Astrocyte of the hippocampus (primary cell): Measurements from ENCODE around the gene DRC7.
"Not testable (repeated sequence)": the region's sequence is repeated elsewhere in the genome, so short reads cannot be mapped to it uniquely, and the experiment has no call there.

Experiments used
- DNase-seq: peaks from one replicate; pipeline ENCODE4 v3.0.0; 2011; ENCODE audit warnings: low read depth, low spot score

Gene DRC7

DNA sequence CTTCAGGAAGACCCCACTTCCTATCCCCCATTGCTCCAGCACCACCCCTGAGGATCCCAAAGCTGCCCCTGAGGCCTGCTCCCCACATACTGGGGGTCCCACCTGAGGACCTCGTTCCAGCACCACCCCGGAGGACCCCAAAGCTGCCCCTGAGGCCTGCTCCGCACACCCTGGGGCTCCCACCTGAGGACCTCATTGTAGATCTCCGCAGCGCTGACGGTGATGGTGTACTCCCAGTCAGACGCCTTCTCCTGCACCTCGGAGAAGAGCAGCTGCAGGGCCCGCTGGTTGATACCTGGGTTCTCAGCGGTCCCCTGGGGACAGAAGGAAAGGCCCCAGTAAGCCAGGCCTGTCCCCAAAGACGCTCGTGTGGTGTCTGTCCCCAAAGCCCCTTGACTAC lies 67.4 kb downstream of the DRC7 start:
- no peak for DNase-seq

DNA sequence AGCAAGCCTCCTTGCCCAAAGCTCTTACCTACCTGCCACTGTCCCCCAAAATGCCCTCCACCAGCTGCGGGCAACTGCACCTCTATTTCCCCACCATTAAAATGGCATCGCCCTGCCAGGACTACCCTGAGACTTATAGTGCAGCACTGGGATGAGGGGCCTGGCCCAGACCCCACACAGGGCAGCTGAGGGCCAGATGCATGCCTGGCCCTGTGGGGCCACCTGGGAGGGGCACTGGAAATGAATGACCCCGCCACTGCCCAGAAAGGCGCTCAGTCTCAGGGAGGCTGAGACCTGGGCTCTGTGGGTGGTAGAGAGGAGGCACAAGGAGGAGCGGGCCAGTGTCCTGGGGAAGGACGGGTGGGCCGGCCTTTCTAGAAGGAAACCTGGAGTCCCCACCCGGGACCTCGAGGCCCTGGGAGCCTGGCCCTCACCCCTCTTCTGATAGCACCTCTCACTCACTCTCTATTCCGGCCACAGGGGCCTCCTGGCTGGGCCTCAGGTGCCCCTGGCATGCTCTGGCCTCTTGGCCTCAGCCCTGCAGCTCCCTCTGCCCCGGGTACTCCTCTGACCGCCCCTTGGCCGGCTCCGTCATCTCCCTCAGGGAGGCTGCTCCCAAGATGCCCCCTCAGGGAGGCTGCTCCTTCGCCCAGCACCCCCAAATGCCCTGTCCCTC lies 67.9 kb downstream of the DRC7 start:
- no peak for DNase-seq

DNA sequence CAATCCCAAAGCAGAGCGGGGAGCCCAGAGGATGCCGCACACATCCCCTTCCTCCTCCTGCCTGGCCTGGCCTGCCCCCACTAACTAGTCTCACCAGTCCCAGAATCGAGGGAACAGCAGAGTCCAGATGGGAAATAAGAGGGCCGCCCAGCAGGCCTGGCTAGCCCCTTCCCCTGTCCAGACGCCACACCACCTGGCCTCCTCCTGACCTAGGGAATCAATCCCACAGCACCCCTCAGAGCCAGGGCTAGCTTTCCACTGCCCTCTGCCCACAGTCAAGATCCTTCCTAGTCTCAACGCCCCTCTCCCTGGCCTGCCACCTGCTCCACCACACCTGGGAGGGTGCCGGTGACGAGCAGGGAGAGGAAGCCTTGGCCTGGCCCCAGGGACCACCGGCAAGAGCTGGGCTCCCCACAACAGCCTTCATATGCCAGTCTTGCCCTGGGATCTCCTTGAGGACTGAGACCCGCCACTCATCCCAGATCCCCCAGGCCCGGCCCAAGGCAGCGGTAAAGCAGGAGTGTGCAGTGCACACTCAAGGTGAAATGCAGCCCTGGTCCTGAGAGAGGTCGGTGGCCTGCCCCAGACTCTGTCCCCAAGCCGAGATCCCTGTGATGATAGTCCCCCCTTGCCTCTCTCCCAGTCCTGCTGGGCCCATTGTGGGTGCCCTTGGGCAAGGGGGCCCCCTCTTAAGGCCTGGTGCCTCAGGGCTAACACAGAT lies 68.8 kb downstream of the DRC7 start:
- DNase-seq = no peak

DNA sequence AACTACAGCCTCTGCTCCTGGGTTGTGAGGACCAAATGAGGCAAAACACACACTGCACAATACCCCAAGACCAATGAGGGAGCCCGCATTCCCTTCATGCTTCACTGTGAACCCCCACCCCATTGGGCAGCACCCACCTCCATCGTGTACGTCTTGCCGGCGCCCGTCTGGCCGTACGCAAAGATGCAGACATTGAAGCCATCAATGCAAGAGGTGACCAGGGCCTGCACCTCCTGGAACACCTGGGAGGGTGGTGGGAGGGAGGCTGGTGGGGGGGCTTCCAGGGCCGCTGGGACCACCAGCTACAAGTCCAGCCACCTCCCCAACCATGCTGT lies 69.4 kb downstream of the DRC7 start:
- DNase-seq = no peak

DNA sequence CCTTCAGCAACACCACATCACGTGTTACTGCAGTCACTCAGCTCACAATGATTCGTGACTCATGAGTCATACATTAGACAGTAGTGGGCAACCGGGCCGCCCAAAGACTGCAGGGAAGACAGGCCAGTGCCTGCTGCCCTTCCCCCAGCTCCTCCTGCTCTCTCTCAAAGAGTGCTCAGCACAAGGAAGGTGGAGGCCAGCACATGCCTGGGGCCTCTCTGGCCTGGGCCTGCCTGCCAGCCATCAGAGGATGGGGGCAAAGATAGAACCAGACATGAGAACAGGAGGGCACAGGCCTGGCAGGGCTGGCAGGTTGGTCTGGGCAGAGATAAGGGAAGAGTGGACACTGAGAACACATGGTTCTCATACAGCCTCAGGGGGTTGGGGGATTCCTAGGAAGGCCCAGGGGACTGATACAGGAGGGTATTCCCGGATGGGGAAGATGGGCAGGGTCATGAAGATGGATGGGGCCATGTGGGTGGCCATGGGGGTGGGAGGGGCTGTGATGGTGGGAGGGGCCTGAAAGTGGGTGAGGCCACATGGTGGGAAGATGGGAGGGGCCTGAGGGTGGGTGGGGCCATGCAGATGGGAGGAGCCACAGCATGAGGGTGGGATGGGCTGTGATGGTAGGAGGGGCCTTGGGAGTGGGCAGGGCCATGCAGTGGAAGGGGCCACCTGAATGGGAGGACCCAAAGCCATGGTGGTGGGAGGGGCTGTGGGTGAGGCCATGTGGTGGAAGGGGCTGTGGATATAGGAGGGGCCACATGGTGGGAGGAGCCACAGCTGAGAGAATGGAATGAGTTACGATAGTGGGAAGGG lies 69.9 kb downstream of the DRC7 start:
- peak; percentile 86 for DNase-seq

DNA sequence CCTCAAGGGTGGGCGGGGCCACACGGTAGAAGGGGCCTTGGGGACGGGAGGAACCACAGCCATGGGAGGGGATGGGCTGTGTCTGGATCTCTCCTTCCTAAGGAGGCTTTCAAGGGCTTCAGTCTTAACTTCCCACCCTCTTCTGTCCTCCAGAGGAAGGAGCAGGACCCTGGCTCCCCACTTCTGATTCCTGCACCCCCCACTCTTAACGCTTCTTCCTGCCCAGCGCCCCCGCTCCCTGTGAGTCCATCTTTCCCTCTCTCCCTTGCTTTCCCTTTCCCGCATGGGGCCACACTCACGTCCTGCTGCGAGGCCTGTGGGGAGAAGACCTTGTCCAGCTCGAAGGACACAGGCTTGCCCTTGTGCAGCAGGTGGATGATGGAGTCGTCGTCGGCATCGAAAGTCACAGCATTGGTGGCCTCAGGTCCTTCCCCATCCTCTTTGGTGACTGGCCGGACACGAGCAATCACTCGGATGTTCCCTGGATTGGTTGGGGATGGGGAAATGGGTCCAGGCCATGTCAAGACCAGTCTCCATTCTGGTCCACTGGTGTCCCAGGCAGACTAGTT lies 70.6 kb downstream of the DRC7 start:
- DNase-seq = no peak

DNA sequence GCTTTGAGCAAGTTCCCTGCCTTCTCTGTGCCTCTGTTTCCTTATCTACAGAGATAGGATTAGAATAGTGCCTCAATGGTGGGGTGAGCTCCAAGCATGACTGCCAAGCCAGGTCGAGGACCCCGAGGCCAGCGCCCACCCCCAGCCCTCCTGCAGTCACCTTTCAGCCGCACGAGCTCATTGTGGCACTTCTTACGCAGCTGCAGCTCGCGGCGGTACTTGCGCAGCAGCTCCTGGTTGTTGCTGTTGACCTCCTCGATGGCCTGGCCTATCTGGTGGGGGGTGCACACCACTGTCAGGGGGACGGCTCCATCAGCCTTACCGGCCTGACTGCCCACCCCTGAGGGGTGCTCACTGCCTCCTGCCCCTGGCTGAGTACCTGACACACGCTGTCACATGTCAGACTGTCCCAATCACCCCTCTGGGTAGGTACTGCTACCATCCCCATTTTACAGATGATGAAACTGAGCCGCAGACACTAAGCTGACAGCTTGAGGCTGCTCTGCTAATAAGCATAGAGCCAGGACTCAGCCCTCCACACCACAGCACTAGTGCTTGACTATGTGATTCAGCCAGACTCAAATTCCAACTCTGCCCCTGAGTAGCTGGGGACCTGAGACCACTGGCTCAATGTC lies 72.2 kb downstream of the DRC7 start:
- DNase-seq = no peak

DNA sequence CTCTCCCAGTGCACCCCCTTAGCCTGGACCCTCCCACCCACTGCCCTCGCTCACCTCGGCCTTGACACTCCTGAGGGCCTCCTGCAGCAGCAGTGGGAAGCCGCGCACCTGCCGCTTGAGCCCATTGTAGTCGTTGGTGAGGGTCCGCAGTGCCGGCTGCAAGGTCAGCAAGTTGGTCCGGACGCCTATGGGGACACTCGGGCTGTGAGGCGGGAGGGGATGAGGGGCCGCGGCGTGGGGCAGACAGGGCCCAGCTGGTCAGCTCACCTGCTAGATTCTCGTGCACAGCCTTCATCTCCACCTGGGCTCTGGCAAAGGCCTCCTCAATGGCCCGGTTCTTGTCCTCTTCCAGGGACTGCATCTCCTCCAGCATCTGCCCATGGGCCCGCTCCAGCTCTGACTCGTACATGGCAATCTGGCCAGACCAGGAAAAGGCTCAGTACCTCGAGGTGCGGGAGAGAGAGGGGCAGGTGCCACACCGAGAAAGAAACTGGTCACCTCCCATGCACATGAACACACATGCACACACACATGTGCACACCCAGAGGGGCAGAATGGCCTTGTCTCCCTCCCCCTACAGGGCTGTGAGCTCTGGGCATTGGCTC lies 75.0 kb downstream of the DRC7 start:
- no peak for DNase-seq

DNA sequence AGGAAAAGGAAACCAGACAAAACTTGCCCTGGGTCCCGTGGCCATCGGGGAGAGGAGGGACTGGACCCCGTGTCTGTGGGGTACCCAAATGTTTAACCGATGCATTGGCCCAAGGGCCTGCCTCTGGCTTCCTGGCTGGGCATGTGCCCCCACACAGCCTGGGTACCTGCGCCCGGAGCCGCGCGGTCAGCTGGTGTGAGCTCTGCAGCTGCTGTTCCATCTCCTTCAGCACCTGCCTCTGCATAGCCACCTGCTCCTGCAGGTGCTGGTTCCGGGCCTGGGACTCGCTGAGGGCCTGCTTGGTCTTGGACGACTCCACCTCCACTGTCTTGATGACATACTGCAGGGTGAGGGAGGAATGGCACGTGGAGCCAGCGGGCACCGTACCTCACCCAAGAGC lies 75.8 kb downstream of the DRC7 start:
- DNase-seq = no peak

DNA sequence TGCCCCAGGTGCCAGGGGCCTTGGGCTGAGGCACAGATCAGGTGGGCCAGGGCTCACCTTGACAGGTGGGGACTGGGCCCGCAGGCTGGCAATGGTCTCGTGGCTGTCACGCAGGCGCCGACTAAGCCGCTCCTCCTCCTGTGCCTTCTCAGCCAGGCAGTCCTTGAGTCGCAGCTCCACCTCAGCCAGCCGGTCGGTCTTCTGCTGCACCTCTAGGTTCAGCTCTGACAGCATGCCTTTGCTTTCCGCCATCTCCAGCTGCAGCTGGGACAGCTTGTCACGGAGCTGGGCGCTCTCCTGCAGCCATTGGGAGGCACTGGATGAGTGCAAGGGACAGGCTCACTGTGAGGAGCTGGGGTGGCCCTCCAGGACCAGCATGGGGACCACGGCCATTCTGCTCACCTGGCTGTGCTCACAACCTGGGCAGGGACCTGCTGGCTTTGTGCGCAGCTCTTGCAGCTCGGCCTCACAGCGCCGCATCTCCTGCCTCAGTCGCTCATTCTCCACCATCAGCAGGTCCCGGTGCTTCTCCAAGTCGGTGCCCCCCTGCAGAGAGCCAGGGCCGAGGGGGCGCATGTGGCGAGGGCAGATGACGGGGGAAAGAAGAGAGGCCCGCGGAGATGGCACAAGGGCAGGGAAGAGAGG lies 76.7 kb downstream of the DRC7 start:
- DNase-seq = no peak

DNA sequence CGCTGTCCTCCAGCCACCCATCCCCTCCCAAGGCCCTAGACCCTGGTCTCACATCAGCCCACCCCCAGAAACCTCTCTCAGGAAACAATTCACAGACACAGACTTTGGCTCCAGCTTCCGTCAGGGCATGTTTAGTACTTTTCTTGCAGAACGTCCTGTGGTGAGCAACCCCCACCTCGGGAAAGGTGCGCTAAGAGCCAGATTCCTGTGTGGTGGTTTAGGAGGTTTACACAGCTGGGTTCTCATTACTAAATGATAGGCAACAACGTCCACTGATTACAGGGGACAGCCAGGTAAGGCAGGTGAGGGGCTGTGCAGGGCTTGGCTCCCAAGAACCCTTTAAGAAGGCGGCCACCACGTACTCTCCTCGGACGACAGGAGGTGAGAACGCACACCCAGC lies 78.4 kb downstream of the DRC7 start:
- DNase-seq = no peak

DNA sequence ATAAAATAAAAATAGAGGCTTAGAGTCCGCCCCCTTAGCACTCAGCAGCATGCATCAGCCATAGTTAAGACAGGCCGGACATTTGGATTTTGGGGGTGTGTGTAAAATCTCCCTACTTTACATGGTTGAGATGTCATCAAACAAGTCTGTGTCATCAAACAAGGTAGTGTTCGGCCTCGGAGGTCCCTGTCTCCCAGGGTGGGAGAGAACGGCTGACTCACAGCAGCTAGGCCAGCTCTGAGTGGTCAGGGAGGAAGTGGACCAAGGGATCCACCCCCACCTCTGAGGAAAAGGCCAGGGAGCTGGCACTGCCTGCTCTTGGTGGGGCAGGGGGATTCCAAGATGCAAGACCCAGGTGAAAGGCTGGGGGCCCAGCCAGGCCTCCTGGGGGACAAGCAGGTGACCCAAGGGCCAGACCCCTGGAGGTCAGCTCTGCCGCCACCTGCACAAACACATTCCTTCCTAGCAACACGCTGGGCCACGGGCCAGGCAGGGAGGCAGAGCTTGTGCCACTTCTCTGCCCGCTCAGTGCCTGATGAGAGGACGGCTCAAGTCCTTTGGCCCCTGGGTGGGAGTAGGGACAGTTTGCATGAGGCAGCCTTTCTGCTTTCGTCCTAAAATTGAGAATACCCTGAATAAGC lies 79.2 kb downstream of the DRC7 start:
- DNase-seq = peak; percentile 56

DNA sequence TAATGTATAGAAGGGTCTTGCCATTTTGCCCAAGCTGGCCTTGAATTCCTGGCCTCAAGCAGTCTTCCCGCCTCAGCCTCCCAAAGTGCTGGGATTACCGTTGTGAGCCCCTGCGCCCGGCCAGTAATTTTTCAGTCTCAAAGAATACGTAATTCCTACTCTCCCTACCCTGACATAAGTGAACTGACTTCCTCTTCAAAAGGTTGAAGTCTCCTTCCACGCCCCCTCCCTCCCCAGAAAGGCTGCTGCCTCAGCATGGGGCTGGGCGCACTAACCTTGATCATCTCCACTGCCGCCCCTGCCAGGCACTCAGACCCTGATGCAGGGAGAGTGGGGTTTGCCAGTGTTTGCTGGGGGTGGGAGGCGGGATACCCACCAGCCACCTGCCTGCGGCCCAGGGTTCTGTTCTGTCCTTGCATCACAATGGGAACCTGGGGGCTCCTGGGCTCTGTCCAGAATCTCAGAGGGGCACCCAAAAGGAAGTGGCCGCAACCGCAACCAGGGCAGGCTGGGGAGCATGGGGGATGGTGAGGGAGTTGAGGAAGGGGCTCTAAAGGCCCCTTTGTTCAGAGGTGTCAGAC lies 80.2 kb downstream of the DRC7 start:
- no peak for DNase-seq

DNA sequence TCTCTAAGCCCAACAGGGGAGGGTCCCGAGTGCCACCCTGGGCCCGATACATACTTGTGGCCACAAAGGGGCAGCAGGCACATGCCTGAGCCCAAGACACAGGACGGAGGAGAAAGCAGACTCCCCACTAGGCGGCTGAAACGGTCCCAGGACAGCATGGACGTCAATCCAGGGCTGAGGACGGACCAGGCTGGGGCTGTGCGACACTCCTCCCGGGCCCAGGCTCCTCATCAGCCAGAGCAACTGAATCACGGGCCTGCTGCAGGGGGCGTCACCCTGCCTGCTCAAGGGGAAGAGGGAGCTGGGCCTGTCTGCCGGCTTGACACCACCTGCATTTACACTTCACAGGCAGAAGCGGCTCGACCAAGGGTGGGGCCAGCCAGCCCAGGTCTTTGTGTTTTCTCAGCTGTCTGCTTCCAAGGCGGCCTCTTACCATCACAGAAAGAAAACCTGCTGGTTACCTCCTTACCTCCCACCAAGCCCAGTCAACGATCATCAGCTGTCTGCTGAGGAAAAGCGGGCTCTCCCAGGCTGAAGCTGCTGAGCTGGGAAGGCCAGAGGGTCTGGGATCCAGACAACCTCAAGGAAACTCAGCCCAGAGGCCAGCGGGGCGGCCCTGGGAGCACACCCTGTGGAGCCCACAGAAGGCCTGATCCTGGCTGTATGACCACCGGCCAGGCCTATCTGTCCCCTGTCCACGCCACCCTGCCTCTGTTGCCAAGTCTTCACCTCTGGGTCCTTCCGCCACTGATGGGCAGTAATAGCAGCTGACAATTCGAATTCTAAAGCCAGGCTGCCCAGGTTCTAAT lies 81.3 kb downstream of the DRC7 start:
- peak; percentile 75 for DNase-seq

DNA sequence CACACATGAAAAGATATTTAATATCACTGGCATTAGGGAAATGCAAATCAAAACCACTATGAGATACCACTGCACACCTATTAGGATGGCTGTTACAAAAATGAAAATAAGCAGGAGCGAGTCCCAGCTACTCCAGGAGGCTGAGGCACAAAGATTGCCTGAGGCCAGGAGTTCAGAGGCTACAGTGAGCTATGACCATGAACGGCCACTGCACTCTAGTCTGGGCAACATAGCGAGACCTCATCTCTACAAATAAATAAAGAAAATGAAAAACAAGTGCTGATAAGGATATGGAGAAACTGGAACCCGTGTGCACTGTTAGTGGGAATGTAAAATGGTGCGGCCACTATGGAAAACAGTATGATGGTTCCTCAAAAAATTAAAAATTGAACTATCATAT lies 84.1 kb downstream of the DRC7 start:
- DNase-seq = no peak

DNA sequence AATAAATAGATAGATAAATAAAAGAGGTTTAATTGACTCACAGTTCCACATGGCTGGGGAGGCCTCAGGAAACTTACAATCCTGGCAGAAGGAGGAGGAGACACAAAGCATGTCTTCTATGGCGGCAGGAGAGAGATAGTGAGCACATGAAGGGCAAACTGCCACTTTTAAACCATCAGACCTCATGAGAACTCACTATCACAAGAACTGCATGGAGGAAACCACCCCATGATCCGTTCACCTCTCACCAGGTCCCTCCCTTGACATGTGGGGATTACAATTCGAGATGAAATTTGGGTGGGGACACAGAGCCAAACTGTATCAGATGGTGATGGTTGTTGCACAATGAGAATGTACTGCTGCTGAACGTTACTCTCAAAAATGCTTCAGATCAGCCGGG lies 85.2 kb downstream of the DRC7 start:
- not testable (repeated sequence) for DNase-seq

DNA sequence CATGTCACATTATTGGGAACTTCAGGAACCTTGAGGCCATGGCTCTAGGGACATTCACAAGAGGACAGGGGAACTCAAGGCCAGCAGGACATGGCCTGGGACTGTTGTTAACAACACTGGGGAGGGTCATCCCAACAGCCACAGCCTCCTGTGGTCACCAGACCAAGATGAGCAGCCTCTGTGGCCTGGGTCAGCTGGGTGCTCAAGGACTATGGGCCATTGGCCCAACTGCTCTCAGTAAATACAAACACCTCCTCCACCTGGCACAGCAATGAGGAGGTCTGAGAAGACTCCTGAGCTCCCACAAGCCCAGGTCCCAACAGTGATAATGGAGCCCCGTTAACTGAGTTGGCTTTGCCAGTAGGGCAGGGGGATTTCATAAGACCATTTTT lies 86.7 kb downstream of the DRC7 start:
- no peak for DNase-seq
